ENCODE data around the gene IMMP2L.

DNA sequence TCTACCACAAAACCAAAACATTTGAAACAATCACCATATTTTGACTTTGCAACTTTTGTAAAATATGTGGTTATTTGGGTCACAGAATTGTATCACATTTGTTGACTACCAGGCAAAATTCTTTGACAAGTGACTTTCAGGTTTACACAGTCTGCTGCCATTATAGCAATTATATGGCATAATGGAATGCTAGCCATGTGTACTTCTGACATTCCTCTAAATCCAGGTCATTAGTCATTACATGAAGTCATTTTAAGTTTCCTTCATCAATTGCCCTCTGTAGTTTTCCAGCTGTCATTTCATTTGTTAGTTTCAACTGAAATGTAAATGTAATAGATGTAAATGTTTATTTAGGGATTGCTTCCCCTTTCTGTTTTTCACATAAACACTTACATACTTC is 137.5 kb downstream of the IMMP2L start:
- TF ChIP-seq CTCF (IDR thresholded peaks at IDR 0.05), result no peak
- no peak for TF ChIP-seq POLR2AphosphoS5 (IDR thresholded peaks at IDR 0.05)
- TF ChIP-seq POLR2A (IDR thresholded peaks at IDR 0.05), result no peak
- no peak for TF ChIP-seq EP300 (IDR thresholded peaks at IDR 0.05)
